HG03039 (cell line): ENCODE measurements around the gene PPP1R12C.

ENCODE experiments used
- ATAC-seq: cut with Tn5 transposase; IDR thresholded peaks from one replicate; pipeline ENCODE4 v1.9.1; 2021; ENCODE audit warnings: mild to moderate bottlenecking, moderate library complexity; ENCODE audit not compliant: unreplicated experiment

Gene PPP1R12C

DNA sequence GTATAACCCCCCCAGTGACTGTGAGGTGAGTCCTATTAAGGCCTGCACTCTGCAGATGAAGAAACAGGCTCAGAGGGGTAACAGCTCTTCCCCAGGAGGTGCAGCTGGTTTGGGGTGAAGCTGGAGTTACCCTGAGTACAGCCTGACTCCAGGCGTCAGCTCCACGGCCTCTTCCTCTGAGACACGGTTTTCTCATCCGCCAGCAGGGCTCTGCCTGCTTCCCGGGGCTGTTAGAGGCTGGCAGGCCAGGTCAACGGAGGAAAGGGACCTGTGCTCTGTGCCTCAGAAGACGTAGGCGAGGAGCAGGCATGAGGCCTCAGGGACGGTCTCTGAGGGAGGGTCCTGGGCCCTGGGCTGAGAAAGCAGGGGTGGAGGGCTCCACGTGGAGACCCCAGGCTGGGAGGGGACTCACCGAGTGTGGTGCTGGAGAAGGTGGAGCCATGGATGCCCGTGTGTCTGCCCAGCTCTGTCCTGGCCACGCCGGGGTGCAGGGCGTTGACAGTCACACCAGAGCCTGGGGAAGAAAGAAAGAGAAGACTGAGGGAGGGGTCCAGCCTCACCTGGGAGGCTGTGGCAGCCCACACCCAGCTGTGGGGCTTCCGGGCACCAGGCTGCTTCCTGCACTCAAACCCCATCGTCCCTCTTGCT is 70.3 kb downstream of the PPP1R12C start:
- no peak for ATAC-seq

DNA sequence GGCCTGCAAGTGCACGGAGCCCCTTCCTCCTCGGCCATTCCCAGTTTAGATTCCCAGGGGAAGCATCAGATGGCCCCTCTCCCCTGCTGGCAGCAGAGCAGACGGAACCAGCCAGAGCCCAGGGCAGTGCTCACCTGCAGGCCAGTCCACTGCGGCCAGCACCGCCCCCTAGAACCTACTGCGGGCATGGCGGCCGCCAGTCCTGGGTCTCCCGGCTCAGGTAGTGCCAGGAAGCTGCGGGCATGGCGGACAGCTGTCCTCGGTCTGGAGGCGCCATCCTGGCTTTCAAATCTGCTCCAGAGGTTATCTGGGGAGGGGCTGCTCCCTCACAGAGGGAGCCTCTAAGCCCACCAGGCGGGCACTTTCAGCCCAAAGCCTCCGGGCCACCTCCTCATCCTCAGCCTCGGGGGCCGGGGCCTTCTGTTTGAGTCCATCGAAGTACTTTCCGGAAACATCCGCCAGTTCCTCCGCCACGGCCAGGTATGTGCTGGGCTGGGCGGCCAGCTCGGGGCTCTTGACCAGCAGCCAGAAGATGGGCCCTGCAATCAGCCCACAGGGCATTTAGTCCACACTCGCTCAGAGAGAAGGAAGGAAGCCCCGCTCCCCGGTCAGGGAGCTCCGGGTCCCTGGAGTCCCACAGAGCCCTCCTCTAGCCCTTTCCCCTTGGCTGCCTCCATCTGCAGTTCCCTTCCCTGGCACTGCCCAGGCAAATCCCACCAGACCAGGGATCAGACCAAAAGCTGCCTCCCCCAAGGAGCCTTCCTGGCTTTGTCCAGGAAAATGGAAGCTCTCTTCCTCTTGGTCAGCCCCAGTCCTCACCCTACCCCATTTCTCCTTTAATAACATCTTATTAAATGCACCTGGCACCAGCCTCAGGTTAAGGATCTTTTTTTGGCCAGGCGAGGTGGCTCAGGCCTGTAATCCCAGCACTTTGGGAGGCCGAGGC is 72.4 kb downstream of the PPP1R12C start:
- ATAC-seq: no peak

GRCh38 chr19:55044286-55044685 is 73.2 kb downstream of the PPP1R12C start:
- ATAC-seq: no peak

- ATAC-seq: no peak
These were observed 74.7 kb downstream of the PPP1R12C start for GRCh38 chr19:55042688-55043087.

DNA sequence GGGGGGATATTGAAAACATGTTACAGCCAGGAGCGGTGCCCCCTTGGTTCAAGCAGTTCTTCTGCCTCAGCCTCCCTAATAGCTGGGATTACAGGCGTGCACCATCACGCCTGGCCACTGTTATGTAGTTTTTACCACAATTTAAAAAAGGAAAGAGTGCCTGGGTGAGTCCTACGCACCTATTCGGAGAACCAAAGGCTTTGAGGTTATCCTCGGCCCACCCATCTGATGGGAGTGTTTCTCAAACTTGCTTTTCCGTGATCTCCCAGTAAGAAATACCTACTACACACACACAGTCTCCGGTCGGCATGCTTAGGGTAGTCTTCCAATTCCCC is 75.1 kb downstream of the PPP1R12C start:
- ATAC-seq: no peak

- no peak for ATAC-seq
These were observed 75.7 kb downstream of the PPP1R12C start for GRCh38 chr19:55041627-55042343.

DNA sequence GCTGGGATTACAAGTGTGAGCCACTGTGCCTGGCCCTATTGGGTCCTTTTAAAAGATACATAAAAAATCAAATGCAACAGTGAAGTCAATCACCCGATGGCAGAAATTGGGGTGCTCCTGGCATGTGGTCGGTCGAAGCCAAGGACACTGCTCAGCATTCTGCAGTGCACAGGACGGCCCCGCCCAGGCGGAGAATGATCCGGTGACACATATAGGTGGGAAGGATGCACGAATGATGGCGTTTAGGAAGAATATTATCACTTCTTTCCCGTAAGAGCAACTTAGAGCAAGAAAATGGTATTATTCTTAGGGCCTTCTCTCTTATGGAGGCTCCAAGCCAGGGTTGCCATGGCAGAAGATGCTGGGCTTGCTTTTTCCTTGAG is 76.2 kb downstream of the PPP1R12C start:
- ATAC-seq: no peak
